Measurements from ENCODE around the gene NPSR1. TPM values are rescaled to one million over a fixed set of nuclear protein-coding genes. Genes with fewer than 3 reads are reported as not detected.

NPSR1 gene
- total RNA-seq, 1 experiment from 2014 or later, result not detected

GRCh38 chr7:34672430-34672829 is 14.4 kb downstream of the NPSR1 start:
- H3K27me3 ChIP-seq (ENCODE audit: insufficient read depth, low read length), result no peaks in the 10 kb centered on the region
- no peaks in the 10 kb centered on the region for H3K79me2 ChIP-seq (ENCODE audit: insufficient read depth, low read length)
- H3K4me2 ChIP-seq (ENCODE audit: insufficient read depth, insufficient read length, low read length), result no peak overlapping the region
- no peak overlapping the region for H3K56ac ChIP-seq (ENCODE audit: insufficient read length, low read depth, low read length)
- H4K91ac ChIP-seq (ENCODE audit: insufficient read length, low read depth, low read length), result no peak overlapping the region
- no peaks in the 10 kb centered on the region for H3K9me3 ChIP-seq (ENCODE audit: control insufficient read depth, low read depth, low read length)
- no peak overlapping the region for H3K18ac ChIP-seq (ENCODE audit: insufficient read length, low read depth, low read length)
- no peak overlapping the region for H2BK20ac ChIP-seq (ENCODE audit: low read depth, low read length, poor library complexity, severe bottlenecking)
- no peak overlapping the region for H4K5ac ChIP-seq (ENCODE audit: insufficient read length, low read depth, low read length)
- H4K20me1 ChIP-seq (ENCODE audit: control insufficient read depth, insufficient read depth, insufficient read length), result no peaks in the 10 kb centered on the region
- no peak overlapping the region for H2BK120ac ChIP-seq (ENCODE audit: low read depth, low read length, poor library complexity, severe bottlenecking)
- Mint-ChIP-seq H3K36me3 (ENCODE audit: insufficient read depth in 1 of 3, low read depth in 3 of 3) (no peaks in the 10 kb centered on the region; a peak in 1 of 7 replicates), H3K9me3 (no peaks in the 10 kb centered on the region), H3K27ac (no peak overlapping the region), H3K4me1 (peaks cover 6% of the 10 kb centered on the region in 2 experiments; a peak in 3 of 4 replicates), H3K4me3 (no peak overlapping the region), H3K27me3 (ENCODE audit: low read depth) (peaks cover under 1% of the 10 kb centered on the region; the same call in 1 of the 2 replicates)
- no peak overlapping the region for H2BK15ac ChIP-seq (ENCODE audit: low read depth, low read length)
- H2BK5ac ChIP-seq (ENCODE audit: insufficient read length, low read length), result no peak overlapping the region
- H4K8ac ChIP-seq (replicated peaks; ENCODE audit: insufficient read length, low read depth, low read length), result no peak overlapping the region
- H2AK5ac ChIP-seq (ENCODE audit: insufficient read length, low read length), result no peak overlapping the region
- no peak overlapping the region for H3K27ac ChIP-seq (ENCODE audit: insufficient read length, low read depth, low read length)
- no peak overlapping the region for H3K14ac ChIP-seq (ENCODE audit: insufficient read depth, low read length)
- no peak overlapping the region for H3K4ac ChIP-seq (ENCODE audit: low read depth, low read length)
- no peak overlapping the region for H3T11ph ChIP-seq (ENCODE audit: low read length)
- WGBS (ENCODE audit: extremely low coverage, insufficient read length, low lambda C conversion rate), result no CpG with 5 or more reads among the region's 6 CpGs
- no peak overlapping the region for H2BK12ac ChIP-seq (ENCODE audit: insufficient read length, low read depth, low read length)
- H2AFZ ChIP-seq (ENCODE audit: low read length), result no peak overlapping the region
- H3K79me1 ChIP-seq (ENCODE audit: insufficient read depth, low read depth, low read length, poor library complexity, severe bottlenecking), result no peaks in the 10 kb centered on the region
- H3K4me1 ChIP-seq (ENCODE audit: insufficient read depth, low read length), result no peaks in the 10 kb centered on the region
- H3K9ac ChIP-seq (ENCODE audit: extremely low read depth, insufficient read length, low read length), result no peak overlapping the region
- H3K23ac ChIP-seq (ENCODE audit: insufficient read length, low read depth, low read length), result no peak overlapping the region
- DNase-seq, result no peak
- H3K23me2 ChIP-seq (ENCODE audit: insufficient read length, low read depth, low read length, poor library complexity, severe bottlenecking), result no peaks in the 10 kb centered on the region
- TF ChIP-seq CTCF (conservative IDR thresholded peaks at IDR 0.05), result no peak
